ENCODE results near the gene MB.

MB gene

GRCh38 chr22:35567351-35568141 lies 49.6 kb downstream of the MB start:
- no peak for DNase-seq (ENCODE audit: low read depth)
- H3K4me3 ChIP-seq (ENCODE audit: low read depth, low read length): no peak overlapping the region
- TF ChIP-seq, protein P1, sequence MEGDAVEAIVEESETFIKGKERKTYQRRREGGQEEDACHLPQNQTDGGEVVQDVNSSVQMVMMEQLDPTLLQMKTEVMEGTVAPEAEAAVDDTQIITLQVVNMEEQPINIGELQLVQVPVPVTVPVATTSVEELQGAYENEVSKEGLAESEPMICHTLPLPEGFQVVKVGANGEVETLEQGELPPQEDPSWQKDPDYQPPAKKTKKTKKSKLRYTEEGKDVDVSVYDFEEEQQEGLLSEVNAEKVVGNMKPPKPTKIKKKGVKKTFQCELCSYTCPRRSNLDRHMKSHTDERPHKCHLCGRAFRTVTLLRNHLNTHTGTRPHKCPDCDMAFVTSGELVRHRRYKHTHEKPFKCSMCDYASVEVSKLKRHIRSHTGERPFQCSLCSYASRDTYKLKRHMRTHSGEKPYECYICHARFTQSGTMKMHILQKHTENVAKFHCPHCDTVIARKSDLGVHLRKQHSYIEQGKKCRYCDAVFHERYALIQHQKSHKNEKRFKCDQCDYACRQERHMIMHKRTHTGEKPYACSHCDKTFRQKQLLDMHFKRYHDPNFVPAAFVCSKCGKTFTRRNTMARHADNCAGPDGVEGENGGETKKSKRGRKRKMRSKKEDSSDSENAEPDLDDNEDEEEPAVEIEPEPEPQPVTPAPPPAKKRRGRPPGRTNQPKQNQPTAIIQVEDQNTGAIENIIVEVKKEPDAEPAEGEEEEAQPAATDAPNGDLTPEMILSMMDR (conservative IDR thresholded peaks at IDR 0.05; ENCODE audit: low read depth, low read length): no peak

GRCh38 chr22:35564975-35565867 lies 51.9 kb downstream of the MB start:
- TF ChIP-seq, protein P1 (conservative IDR thresholded peaks at IDR 0.05; ENCODE audit: low read depth, low read length): peak; percentile 30
- peak; percentile 59 for DNase-seq (ENCODE audit: low read depth)
- H3K4me3 ChIP-seq (ENCODE audit: low read depth, low read length): no peak overlapping the region

DNA sequence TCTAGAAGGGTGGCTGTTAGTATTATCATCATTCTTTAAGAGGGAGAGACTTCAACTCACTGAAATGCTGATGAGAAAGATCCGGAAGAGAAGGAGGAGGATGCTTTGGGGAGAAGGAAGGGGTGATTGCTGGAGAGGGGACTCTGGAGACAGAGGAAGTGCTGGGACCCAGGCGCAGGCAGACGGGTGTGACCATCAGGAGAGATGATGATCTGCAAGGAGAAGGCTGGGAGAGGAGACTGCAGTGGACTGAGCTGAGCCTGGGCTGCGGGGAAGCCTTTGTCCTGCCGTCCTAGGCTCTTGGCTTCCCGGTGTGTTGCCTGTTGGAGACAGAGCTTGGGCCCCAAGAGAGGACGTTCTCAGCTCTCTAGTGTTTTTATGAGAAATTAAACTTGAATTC lies 53.9 kb downstream of the MB start:
- no peak for DNase-seq (ENCODE audit: low read depth)
- H3K4me3 ChIP-seq (ENCODE audit: low read depth, low read length): no peak overlapping the region
- TF ChIP-seq, protein P1 (conservative IDR thresholded peaks at IDR 0.05; ENCODE audit: low read depth, low read length): no peak

- peak; percentile 91 for DNase-seq (ENCODE audit: low read depth)
- TF ChIP-seq, protein P1 (conservative IDR thresholded peaks at IDR 0.05; ENCODE audit: low read depth, low read length): no peak
- H3K4me3 ChIP-seq (ENCODE audit: low read depth, low read length): no peak overlapping the region
Measured at GRCh38 chr22:35561796-35562526, 55.2 kb downstream of the MB start.

DNA sequence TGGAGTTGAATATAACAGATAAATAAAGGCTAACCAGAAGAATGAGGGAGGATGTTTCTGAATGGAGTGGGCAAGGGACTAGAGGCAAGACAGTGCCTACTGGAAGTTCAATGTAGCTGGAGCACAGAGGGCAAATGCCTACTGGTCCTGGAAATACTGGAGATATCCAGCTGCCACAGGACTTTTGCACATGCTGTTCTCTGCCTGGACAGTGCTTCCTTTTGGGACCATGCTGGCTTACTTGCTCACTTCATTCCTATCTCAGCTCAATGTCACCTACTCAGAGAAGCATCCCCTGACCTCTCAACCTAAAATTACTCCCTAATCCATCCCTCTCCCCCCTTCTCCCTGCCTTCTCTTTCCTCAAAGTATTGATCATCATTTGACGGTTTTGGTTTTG lies 56.3 kb downstream of the MB start:
- no peak overlapping the region for H3K4me3 ChIP-seq (ENCODE audit: low read depth, low read length)
- DNase-seq (ENCODE audit: low read depth): no peak
- TF ChIP-seq, protein P1 (conservative IDR thresholded peaks at IDR 0.05; ENCODE audit: low read depth, low read length): no peak

DNA sequence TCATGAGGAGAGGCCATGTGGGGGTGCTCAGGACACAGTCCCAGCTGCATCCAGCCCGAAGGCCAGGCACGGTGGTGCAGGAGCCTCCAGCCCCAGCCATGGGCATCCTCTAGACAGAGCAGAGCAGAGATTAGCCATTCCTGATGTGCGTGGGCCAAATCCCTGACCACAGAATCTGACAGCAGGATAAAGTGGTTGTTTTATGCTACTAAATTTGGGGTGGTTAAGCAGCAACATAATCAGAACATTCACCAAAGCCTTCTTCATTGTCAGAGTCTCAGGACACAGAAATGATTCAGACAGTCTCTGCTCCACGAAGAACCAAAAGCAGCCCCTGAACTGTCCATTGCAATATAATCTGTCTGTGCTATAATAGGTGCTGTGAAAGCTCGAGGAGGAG lies 56.8 kb downstream of the MB start:
- TF ChIP-seq, protein P1 (conservative IDR thresholded peaks at IDR 0.05; ENCODE audit: low read depth, low read length): no peak
- no peak for DNase-seq (ENCODE audit: low read depth)
- H3K4me3 ChIP-seq (ENCODE audit: low read depth, low read length): no peak overlapping the region

Measured in choroid plexus epithelial cell (primary cell).